Measurements from ENCODE around the gene SERPINF2. TPM values are rescaled to one million over a fixed set of nuclear protein-coding genes. Genes with fewer than 3 reads are reported as not detected.

The SERPINF2 gene
- total RNA-seq, 2 donors from 2014 or later = 5.0 to 9.8 TPM

- no peak for TF ChIP-seq CTCF (IDR thresholded peaks at IDR 0.05)
- Histone ChIP-seq H3K9me3 (no peaks in the 10 kb centered on the region), H3K4me3 (peak within 1 kb of the TSS; percentile 91), H3K27me3 (replicated peaks; ENCODE audit: insufficient read depth) (no peaks in the 10 kb centered on the region), H3K36me3 (peaks cover 17% of the 10 kb centered on the region), H3K4me1 (ENCODE audit: control insufficient read depth in 1 of 2, low read depth in 2 of 2) (peaks cover 29 to 35% of the 10 kb centered on the region in 2 donors), H3K27ac (peak within 1 kb of the TSS; percentile 43 to 54)
- DNase-seq (ENCODE audit: low spot score) (no peak), ATAC-seq (ENCODE audit: insufficient number of reproducible peaks, low FRiP score, low read depth) (no peak)
Measured at GRCh38 chr17:1709971-1710806, 32.5 kb upstream of the SERPINF2 start, which contains the start of gene TLCD2. Gene TLCD2 (minus strand): TSS chr17:1710377. CDS start chr17:1710242, 135 bp downstream.

DNA sequence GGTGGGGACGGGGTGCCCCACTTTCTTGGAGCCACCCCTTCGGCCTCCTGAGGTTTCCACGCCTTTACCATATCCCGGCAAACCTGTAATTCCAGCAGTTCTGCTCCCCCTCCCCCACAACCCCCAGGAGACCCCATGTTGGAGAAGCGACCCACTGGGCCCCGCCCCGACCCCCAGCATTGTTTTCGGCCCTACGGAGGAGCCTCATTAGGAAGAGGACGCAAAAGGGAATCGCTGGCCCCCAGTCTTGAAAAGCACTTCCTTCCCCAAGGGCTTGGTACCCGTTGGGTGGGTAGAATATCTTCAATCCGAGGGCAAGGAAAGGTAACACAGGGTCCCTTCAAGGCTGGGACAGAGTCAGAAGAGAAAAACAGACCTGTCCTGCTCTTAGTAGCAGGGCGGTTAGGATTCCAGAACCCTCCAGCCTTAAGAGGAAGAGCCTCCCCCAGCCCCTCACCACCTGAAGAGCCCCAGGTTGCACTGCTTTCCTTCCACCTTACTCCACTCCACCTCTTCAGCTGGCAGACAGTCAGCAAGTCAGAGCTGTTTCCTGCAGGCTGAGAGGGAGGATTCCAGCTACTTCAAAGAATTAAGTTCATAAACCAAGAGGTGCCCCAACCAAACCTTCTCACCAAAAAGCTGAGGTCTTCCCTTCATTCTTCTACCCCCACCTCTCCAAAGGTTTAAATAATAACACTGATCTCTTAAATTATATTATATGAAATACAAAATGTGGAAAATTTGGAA lies 31.7 kb upstream of the SERPINF2 start:
- peaks cover 29 to 35% of the 10 kb centered on the region in 2 donors for H3K4me1 ChIP-seq (ENCODE audit: control insufficient read depth in 1 of 2, low read depth in 2 of 2)
- TF ChIP-seq CTCF (IDR thresholded peaks at IDR 0.05) = no peak
- peak overlapping the region; percentile 43 to 54 for H3K27ac ChIP-seq
- peak overlapping the region; percentile 91 for H3K4me3 ChIP-seq
- ATAC-seq (ENCODE audit: insufficient number of reproducible peaks, low FRiP score, low read depth) (no peak), DNase-seq (ENCODE audit: low spot score) (no peak)
- H3K27me3 ChIP-seq (replicated peaks; ENCODE audit: insufficient read depth) = no peaks in the 10 kb centered on the region
- H3K9me3 ChIP-seq = no peaks in the 10 kb centered on the region
- H3K36me3 ChIP-seq = peaks cover 17% of the 10 kb centered on the region

- H3K4me3 ChIP-seq = no peak overlapping the region
- H3K9me3 ChIP-seq = no peaks in the 10 kb centered on the region
- peaks cover 29 to 35% of the 10 kb centered on the region in 2 donors for H3K4me1 ChIP-seq (ENCODE audit: control insufficient read depth in 1 of 2, low read depth in 2 of 2)
- peaks cover 17% of the 10 kb centered on the region for H3K36me3 ChIP-seq
- no peak overlapping the region for H3K27ac ChIP-seq
- no peaks in the 10 kb centered on the region for H3K27me3 ChIP-seq (replicated peaks; ENCODE audit: insufficient read depth)
- ATAC-seq (ENCODE audit: insufficient number of reproducible peaks, low FRiP score, low read depth) = no peak
- no peak for DNase-seq (ENCODE audit: low spot score)
- TF ChIP-seq CTCF (IDR thresholded peaks at IDR 0.05) = no peak
Measured at GRCh38 chr17:1711804-1712203, 30.9 kb upstream of the SERPINF2 start.

DNA sequence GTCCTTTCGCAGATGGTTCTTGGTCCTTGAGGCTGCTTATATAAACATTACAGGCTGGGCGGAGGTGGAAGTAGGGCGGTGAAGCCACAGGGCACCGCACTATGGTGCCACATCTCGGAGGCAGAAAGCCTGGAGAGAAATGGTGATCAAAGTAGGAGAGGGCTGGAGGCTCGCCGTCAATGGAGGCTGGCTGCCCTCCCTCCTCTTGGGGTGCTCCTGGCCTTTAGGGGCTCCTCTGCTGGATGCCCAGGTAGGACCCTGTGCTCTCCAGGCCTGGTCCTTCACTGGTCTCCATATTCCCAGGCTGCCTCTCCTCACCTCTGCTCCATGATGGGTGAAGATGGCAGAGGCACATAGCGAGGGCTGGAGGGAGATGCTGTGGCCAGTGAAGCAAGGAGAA lies 30.4 kb upstream of the SERPINF2 start:
- H3K9me3 ChIP-seq = no peaks in the 10 kb centered on the region
- peaks cover 29 to 35% of the 10 kb centered on the region in 2 donors for H3K4me1 ChIP-seq (ENCODE audit: control insufficient read depth in 1 of 2, low read depth in 2 of 2)
- DNase-seq (ENCODE audit: low spot score) (no peak), ATAC-seq (ENCODE audit: insufficient number of reproducible peaks, low FRiP score, low read depth) (no peak)
- H3K27me3 ChIP-seq (replicated peaks; ENCODE audit: insufficient read depth) = no peaks in the 10 kb centered on the region
- no peak for TF ChIP-seq CTCF (IDR thresholded peaks at IDR 0.05)
- peaks cover 17% of the 10 kb centered on the region for H3K36me3 ChIP-seq
- H3K27ac ChIP-seq = no peak overlapping the region
- peak overlapping the region; percentile 99 for H3K4me3 ChIP-seq
